AG04450 (cell line): Measurements from ENCODE around the gene MAD2L2. TPM values are rescaled to one million over a fixed set of nuclear protein-coding genes. Genes with fewer than 3 reads are reported as not detected.
A peak's percentile ranks its signal among the peaks of the same experiment; 100 is the strongest.

Experiments used
- CTCF ChIA-PET: fragments of 300-600, 350-600 bp; formaldehyde crosslinking; extraction: SDS; loops from one replicate; lab custom pipeline; 2022; ENCODE audit warnings: antibody characterized with exemption, inconsistent platforms; lab: Charles Lee
- POLR2A ChIA-PET: fragments of 350-600 bp; formaldehyde crosslinking; extraction: SDS; loops from one replicate; lab custom pipeline; 2021; ENCODE audit warnings: antibody characterized with exemption, inconsistent platforms; lab: Yijun Ruan, JAX
- DNase-seq: peaks from one replicate; pipeline ENCODE4 v3.0.0-alpha.2; 2011; ENCODE audit warnings: low read depth, low spot score
- H3K27ac ChIP-seq: one replicate; pipeline ENCODE4 v1.5.1; 2012; ENCODE audit warnings: low read depth, low read length, control low read depth
- H3K27me3 ChIP-seq: one replicate; pipeline ENCODE4 v1.6.0; 2012; ENCODE audit warnings: low read length; ENCODE audit not compliant: control insufficient read depth, insufficient read depth
- H3K4me3 ChIP-seq: 2 replicates; pipeline ENCODE4 v1.5.1; 2011; ENCODE audit warnings: mild to moderate bottlenecking, low read depth, low read length, control low read depth
- H3K9me3 ChIP-seq: 2 replicates; pipeline ENCODE4 v1.5.1; 2012; ENCODE audit warnings: low read length; ENCODE audit not compliant: control insufficient read depth, insufficient read depth
- polyA plus RNA-seq: library from polyadenylated mRNA; depleted of rRNA; stranded (reverse); fragments of >200 nt; gene quantifications from 2 replicates; pipeline ENCODE4 v1.2.3, GENCODE V29; 2011
- TF ChIP-seq, protein P1 (sequence below): IDR thresholded peaks from 2 replicates; pipeline ENCODE4 v1.5.1; 2011; ENCODE audit warnings: low read depth, low read length, control low read depth, inconsistent platforms

The MAD2L2 gene
- polyA plus RNA-seq, 1 experiment: 34.9 TPM

DNA sequence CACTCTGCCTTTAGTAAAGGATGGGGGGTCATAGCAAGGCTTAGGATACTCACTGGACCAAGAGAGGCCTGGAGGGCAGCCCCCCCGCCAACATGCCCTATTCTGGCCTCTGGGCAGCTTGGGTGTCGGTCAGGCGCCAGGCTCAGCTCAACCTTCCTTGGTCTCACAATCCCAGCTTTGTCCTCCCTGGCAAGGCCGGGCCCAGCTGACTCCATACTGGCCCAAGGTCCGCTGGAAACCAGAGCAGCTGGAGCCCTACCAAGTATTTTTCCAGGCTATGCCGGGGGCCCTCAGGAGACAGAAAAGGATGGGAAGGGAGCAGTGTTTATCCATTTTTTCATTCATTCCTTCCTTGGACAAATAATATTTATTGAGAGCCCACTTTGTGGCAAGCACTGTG lies 32.9 kb downstream of the MAD2L2 start:
- Histone ChIP-seq H3K27ac (no peak overlapping the region), H3K9me3 (no peaks in the 10 kb centered on the region; the same call in 1 of the 2 replicates), H3K4me3 (no peak overlapping the region), H3K27me3 (peaks cover 31% of the 10 kb centered on the region)
- CTCF ChIA-PET: interaction anchor here (2.2 to 10.6 kb wide), 2 partner anchors 405 to 610 kb away, joined by 13 to 283 read pairs; no protein-coding TSS in a partner anchor
- no peak for DNase-seq
- POLR2A ChIA-PET: no interaction called here
- TF ChIP-seq, protein P1, sequence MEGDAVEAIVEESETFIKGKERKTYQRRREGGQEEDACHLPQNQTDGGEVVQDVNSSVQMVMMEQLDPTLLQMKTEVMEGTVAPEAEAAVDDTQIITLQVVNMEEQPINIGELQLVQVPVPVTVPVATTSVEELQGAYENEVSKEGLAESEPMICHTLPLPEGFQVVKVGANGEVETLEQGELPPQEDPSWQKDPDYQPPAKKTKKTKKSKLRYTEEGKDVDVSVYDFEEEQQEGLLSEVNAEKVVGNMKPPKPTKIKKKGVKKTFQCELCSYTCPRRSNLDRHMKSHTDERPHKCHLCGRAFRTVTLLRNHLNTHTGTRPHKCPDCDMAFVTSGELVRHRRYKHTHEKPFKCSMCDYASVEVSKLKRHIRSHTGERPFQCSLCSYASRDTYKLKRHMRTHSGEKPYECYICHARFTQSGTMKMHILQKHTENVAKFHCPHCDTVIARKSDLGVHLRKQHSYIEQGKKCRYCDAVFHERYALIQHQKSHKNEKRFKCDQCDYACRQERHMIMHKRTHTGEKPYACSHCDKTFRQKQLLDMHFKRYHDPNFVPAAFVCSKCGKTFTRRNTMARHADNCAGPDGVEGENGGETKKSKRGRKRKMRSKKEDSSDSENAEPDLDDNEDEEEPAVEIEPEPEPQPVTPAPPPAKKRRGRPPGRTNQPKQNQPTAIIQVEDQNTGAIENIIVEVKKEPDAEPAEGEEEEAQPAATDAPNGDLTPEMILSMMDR: no peak

DNA sequence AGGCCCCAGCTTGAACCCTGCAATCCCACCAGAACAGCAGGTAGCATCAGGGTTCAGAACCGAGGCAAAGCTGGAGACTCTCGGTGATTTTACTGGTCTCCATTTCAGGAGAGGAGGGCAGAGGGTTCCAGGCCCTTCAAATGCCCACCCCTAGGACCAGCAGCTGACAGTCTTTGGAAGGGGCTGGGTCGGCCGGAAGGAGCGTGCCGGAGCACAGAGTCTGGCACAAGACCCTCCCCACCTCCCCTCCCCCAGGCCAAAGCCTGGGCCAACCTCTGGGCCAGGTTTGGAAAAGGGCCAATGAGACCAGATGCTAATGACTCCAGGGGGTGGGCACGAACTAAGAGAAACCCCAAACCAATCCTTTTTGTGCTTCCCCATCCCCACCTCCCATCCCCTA lies 33.6 kb downstream of the MAD2L2 start:
- Histone ChIP-seq H3K27me3 (peaks cover 26% of the 10 kb centered on the region), H3K27ac (no peak overlapping the region), H3K9me3 (no peaks in the 10 kb centered on the region; the same call in 1 of the 2 replicates), H3K4me3 (no peak overlapping the region)
- DNase-seq: no peak
- ChIA-PET POLR2A (no interaction called here), CTCF (interaction anchor here (0.5 to 10.6 kb wide), 4 partner anchors 374 to 610 kb away, joined by 3 to 283 read pairs (median 8); partner anchors contain the start of gene UBIAD1)
- TF ChIP-seq, protein P1: no peak

DNA sequence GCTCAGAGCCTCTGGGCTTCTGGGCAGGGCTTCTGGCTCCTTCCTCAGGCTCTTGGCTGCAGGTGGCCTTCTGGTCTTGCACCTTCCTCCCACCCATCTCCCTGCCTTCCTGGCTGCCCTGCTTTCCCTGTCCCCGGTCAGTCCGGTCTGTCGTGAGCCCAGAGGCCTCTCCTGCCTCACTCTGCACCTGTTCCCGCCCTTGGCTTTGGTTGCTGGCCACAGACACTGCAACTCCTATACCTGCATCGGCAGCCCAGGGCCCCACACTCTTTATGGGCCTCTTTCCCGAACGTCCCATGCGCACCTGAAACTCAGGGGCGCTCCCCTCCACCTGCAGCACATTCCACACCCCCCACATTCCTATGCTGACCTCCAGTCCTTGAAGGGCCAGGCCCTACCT lies 34.6 kb downstream of the MAD2L2 start:
- ChIA-PET CTCF (interaction anchor here (0.6 to 10.6 kb wide), 20 partner anchors 9 to 609 kb away, joined by 3 to 283 read pairs (median 4); partner anchors contain the start of genes FBXO6 and MTOR), POLR2A (interaction anchor here (0.6 kb wide), 1 partner anchor 10 kb away, joined by 4 read pairs; no protein-coding TSS in a partner anchor)
- Histone ChIP-seq H3K9me3 (no peaks in the 10 kb centered on the region; the same call in 1 of the 2 replicates), H3K4me3 (no peak overlapping the region), H3K27me3 (peaks cover 26% of the 10 kb centered on the region), H3K27ac (no peak overlapping the region)
- TF ChIP-seq, protein P1: no peak
- no peak for DNase-seq

DNA sequence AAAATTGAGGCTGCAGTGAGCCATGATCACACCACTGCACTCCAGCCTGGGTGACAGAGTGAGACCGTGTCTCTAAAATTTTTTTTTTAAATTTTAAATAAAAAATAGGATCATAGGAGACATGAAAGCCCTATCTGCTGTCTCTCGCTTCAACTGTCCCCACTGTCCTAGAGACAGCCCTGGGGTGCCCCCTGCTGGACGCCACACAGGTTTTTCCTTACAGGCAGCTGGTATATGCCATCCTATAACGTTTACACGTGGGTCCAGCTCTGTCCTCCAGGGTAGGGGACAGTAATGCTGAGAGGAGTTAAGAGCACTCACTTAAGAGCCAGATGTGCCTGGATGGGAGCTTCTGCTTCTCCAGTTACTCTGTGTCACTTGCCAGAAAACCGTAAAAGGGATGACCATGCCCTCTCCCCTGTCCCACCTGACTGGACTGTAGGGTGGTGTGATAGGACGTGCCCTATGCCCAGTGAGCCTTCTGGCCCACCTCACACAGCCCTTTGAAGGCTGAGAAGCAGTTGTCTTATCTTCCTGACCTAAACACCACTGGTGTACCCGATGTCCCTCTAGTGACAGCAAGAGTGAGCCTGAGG lies 35.2 kb downstream of the MAD2L2 start:
- CTCF ChIA-PET: interaction anchor here (0.6 to 10.6 kb wide), 23 partner anchors 8 to 608 kb away, joined by 3 to 283 read pairs (median 3); partner anchors contain the start of genes FBXO6 and MTOR
- POLR2A ChIA-PET: interaction anchor here (0.6 kb wide), 1 partner anchor 11 kb away, joined by 4 read pairs; no protein-coding TSS in a partner anchor
- no peak overlapping the region for H3K4me3 ChIP-seq
- no peaks in the 10 kb centered on the region; the same call in 1 of the 2 replicates for H3K9me3 ChIP-seq
- H3K27ac ChIP-seq: no peak overlapping the region
- DNase-seq: peak; percentile 23
- peaks cover 25% of the 10 kb centered on the region for H3K27me3 ChIP-seq
- TF ChIP-seq, protein P1: peak; percentile 80

DNA sequence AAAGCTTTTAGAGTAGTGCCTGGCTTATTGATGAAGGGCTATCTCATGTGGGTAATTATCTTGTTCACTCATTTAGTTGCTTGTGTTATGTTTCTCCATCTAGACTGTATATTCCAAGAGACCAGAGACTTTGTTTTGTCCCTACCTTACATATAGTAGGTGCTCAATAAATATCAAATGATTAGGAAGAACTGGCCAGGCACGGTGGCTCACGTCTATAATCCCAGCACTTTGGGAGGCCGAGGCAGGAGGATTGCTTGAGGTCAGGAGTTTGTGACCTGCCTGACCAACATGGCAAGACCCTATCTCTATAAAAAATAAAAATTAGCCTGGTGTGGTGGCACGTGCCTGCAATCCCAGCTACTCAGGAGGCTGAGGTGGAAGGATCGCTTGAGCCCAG lies 35.7 kb downstream of the MAD2L2 start:
- ChIA-PET CTCF (interaction anchor here (0.6 to 10.6 kb wide), 22 partner anchors 8 to 608 kb away, joined by 3 to 283 read pairs (median 5); partner anchors contain the start of genes FBXO6 and MTOR), POLR2A (no interaction called here)
- TF ChIP-seq, protein P1: no peak
- DNase-seq: no peak
- Histone ChIP-seq H3K4me3 (no peak overlapping the region), H3K9me3 (no peaks in the 10 kb centered on the region; the same call in 1 of the 2 replicates), H3K27ac (no peak overlapping the region), H3K27me3 (peaks cover 21% of the 10 kb centered on the region)
